ENCODE results near the gene DECR2.

DNA sequence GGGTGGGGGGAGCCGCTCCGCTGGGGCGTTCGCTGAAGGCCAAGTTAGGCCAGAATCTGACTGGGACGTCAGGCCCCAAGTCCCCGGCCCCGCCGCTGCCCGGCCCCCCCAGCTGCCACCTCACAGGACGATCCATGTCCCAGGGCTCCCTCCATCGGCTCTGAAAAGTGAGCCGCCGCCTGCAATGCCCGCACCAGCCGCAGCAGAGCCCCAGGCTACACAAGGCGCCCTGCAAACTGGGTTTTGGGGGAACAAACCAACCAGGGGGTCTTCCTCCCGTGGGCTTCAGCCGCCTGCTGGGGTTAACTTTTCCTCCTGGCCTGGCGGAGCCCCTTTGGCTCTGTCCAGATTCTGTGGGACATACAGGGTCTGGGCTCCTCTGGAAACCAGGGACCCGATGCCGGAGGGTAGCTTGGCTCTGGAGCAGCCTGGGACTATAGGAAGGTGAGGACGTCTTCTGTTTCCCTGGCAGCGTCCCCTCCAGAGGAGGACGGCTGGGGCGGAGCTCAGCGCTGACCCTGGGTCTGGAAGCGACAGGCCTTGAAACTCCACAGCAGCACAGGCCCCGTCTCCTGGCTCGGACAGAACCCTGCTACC lies 3.9 kb upstream of the DECR2 start:
- no peak for TF ChIP-seq CTCF (IDR thresholded peaks at IDR 0.05; ENCODE audit: insufficient read depth, low read length, poor library complexity, severe bottlenecking)
- no peak for TF ChIP-seq EZH2phosphoT487 (conservative IDR thresholded peaks at IDR 0.05; ENCODE audit: low read length)

Measured in SU-DHL-6 (cell line).